Loucy (cell line): ENCODE results near the gene CUEDC1.

Experiments used
- EZH2phosphoT487 ChIP-seq: fragments of 200-600 bp; IDR thresholded peaks from 2 replicates; pipeline ENCODE4 v1.6.1; 2018; ENCODE audit warnings: antibody characterized with exemption, mild to moderate bottlenecking, moderate library complexity, borderline replicate concordance
- TF ChIP-seq, protein P1 (sequence below): fragments of 200-600 bp; sonication (generic); conservative IDR thresholded peaks from 2 replicates; pipeline ENCODE4 v1.5.1; 2014; ENCODE audit warnings: mild to moderate bottlenecking, antibody characterized with exemption, low read length

- TF ChIP-seq, protein P1, sequence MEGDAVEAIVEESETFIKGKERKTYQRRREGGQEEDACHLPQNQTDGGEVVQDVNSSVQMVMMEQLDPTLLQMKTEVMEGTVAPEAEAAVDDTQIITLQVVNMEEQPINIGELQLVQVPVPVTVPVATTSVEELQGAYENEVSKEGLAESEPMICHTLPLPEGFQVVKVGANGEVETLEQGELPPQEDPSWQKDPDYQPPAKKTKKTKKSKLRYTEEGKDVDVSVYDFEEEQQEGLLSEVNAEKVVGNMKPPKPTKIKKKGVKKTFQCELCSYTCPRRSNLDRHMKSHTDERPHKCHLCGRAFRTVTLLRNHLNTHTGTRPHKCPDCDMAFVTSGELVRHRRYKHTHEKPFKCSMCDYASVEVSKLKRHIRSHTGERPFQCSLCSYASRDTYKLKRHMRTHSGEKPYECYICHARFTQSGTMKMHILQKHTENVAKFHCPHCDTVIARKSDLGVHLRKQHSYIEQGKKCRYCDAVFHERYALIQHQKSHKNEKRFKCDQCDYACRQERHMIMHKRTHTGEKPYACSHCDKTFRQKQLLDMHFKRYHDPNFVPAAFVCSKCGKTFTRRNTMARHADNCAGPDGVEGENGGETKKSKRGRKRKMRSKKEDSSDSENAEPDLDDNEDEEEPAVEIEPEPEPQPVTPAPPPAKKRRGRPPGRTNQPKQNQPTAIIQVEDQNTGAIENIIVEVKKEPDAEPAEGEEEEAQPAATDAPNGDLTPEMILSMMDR, result peak; percentile 25
- TF ChIP-seq EZH2phosphoT487, result no peak
Observed at GRCh38 chr17:57988301-57989250, 33.4 kb upstream of the CUEDC1 start.
